HG02642 (cell line): ENCODE results near the gene NUDT15.

Experiments
- ATAC-seq: cut with Tn5 transposase; IDR thresholded peaks from one replicate; pipeline ENCODE4 v1.9.1; 2021; ENCODE audit warnings: mild to moderate bottlenecking; ENCODE audit not compliant: unreplicated experiment, poor library complexity

Gene NUDT15

GRCh38 chr13:48094781-48095502 is 57.4 kb downstream of the NUDT15 start, which contains the start of gene MED4:
Gene MED4, minus strand, starts transcription at chr13:48095104. Its CDS starts 26 bp downstream, at chr13:48095078.
- peak; percentile 97 for ATAC-seq

GRCh38 chr13:48096670-48097069 is 59.1 kb downstream of the NUDT15 start:
- no peak for ATAC-seq
